ENCODE measurements around the gene NHLH1.

Gene NHLH1

DNA sequence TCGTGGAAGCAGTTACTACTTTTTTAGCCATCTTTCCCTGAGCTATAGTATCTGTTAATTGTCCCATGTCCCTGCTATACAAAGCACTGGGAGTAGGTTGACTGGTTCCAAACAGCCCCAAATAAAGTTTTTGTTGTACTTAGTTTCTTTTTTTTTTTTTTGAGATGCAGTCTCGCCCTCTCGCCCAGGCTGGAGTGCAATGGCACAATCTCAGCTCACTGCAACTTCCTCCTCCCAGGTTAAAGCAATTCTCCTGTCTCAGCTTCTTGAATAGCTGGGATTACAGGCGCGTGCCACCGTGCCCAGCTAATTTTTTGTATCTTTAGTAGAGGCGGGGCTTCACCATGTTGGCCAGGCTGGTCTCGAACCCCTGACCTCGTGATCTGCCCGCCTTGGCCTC is 20.4 kb upstream of the NHLH1 start:
- Histone ChIP-seq H3K4me3 (replicated peaks; ENCODE audit: insufficient read depth, low read length) (no peak overlapping the region), H3K27ac (replicated peaks) (peak overlapping the region; percentile 73), H3K27me3 (ENCODE audit: insufficient read depth, poor library complexity, severe bottlenecking) (no peaks in the 10 kb centered on the region)
- TF ChIP-seq GABPA (IDR thresholded peaks at IDR 0.05; ENCODE audit: low read depth), result no peak
- TF ChIP-seq POLR2AphosphoS5 (IDR thresholded peaks at IDR 0.05; ENCODE audit: low read depth), result no peak
- TF ChIP-seq, protein P1, sequence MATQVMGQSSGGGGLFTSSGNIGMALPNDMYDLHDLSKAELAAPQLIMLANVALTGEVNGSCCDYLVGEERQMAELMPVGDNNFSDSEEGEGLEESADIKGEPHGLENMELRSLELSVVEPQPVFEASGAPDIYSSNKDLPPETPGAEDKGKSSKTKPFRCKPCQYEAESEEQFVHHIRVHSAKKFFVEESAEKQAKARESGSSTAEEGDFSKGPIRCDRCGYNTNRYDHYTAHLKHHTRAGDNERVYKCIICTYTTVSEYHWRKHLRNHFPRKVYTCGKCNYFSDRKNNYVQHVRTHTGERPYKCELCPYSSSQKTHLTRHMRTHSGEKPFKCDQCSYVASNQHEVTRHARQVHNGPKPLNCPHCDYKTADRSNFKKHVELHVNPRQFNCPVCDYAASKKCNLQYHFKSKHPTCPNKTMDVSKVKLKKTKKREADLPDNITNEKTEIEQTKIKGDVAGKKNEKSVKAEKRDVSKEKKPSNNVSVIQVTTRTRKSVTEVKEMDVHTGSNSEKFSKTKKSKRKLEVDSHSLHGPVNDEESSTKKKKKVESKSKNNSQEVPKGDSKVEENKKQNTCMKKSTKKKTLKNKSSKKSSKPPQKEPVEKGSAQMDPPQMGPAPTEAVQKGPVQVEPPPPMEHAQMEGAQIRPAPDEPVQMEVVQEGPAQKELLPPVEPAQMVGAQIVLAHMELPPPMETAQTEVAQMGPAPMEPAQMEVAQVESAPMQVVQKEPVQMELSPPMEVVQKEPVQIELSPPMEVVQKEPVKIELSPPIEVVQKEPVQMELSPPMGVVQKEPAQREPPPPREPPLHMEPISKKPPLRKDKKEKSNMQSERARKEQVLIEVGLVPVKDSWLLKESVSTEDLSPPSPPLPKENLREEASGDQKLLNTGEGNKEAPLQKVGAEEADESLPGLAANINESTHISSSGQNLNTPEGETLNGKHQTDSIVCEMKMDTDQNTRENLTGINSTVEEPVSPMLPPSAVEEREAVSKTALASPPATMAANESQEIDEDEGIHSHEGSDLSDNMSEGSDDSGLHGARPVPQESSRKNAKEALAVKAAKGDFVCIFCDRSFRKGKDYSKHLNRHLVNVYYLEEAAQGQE (IDR thresholded peaks at IDR 0.05; ENCODE audit: insufficient replicate concordance, low read depth), result no peak
- no peak for TF ChIP-seq SPI1 (IDR thresholded peaks at IDR 0.05; ENCODE audit: borderline replicate concordance, low read depth)
- no peak for TF ChIP-seq CTCF (IDR thresholded peaks at IDR 0.05; ENCODE audit: insufficient read depth, low read length)
- DNase-seq (ENCODE audit: low read depth in 1 of 2, low spot score in 1 of 2), result peak in 1 of 2 experiments; percentile 70

DNA sequence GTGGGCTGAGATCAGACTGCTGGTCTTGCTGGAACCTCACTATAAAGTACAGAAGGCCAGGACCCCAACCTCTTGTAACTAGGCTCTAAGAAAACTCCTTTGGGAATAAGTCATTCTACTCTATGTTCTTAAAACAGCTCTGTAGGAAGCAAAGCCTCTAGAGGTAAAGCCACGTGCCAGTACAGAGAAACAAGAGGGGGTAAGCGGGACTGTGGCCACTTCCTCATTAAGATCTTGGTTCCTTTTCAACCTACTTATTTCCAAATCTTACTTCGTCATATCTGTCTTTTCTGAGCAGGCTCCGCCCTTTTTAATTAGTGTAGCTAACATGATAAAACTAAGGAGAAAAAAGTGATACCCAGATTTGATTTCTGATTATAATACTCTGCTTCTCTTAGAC is 19.9 kb upstream of the NHLH1 start:
- Histone ChIP-seq H3K27ac (replicated peaks) (peak overlapping the region; percentile 73), H3K27me3 (ENCODE audit: insufficient read depth, poor library complexity, severe bottlenecking) (no peaks in the 10 kb centered on the region), H3K4me3 (replicated peaks; ENCODE audit: insufficient read depth, low read length) (no peak overlapping the region)
- peak; percentile 74 to 86 for DNase-seq (ENCODE audit: low read depth in 1 of 2, low spot score in 1 of 2)
- TF ChIP-seq SPI1 (IDR thresholded peaks at IDR 0.05; ENCODE audit: borderline replicate concordance, low read depth) (peak; percentile 98), GABPA (IDR thresholded peaks at IDR 0.05; ENCODE audit: low read depth) (no peak), POLR2AphosphoS5 (IDR thresholded peaks at IDR 0.05; ENCODE audit: low read depth) (no peak)

DNA sequence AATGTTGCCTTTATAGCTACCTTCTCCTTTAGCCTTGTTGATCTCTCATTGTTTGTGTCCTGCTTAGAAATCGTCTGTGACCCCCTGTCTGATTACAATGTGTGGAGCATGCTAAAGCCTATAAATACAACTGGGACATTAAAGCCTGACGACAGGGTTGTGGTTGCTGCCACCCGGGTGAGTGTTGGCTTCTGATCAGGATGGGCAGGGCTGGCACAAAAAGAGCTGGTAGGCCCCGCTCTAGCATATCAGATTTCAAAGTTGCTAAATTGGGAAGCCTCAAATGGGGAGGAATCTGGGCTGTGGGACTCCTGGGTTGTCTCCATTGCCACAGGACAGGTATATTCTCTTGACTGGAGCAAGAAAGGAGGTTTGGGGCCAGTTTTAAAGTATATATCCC is 15.2 kb upstream of the NHLH1 start:
- TF ChIP-seq, protein P1 (IDR thresholded peaks at IDR 0.05; ENCODE audit: insufficient replicate concordance, low read depth), result no peak
- no peak for TF ChIP-seq CTCF (IDR thresholded peaks at IDR 0.05; ENCODE audit: insufficient read depth, low read length)
- TF ChIP-seq SPI1 (IDR thresholded peaks at IDR 0.05; ENCODE audit: borderline replicate concordance, low read depth), result no peak
- no peak for TF ChIP-seq POLR2AphosphoS5 (IDR thresholded peaks at IDR 0.05; ENCODE audit: low read depth)
- no peak for TF ChIP-seq GABPA (IDR thresholded peaks at IDR 0.05; ENCODE audit: low read depth)
- no peak for DNase-seq (ENCODE audit: low read depth in 1 of 2, low spot score in 1 of 2)
- H3K27me3 ChIP-seq (ENCODE audit: insufficient read depth, poor library complexity, severe bottlenecking), result no peaks in the 10 kb centered on the region

GRCh38 chr1:160352555-160352954 is 14.3 kb upstream of the NHLH1 start:
- no peak overlapping the region for H3K4me3 ChIP-seq (replicated peaks; ENCODE audit: insufficient read depth, low read length)
- TF ChIP-seq GABPA (IDR thresholded peaks at IDR 0.05; ENCODE audit: low read depth), result no peak
- no peak for TF ChIP-seq CTCF (IDR thresholded peaks at IDR 0.05; ENCODE audit: insufficient read depth, low read length)
- no peak for TF ChIP-seq SPI1 (IDR thresholded peaks at IDR 0.05; ENCODE audit: borderline replicate concordance, low read depth)
- TF ChIP-seq POLR2AphosphoS5 (IDR thresholded peaks at IDR 0.05; ENCODE audit: low read depth), result no peak
- TF ChIP-seq, protein P1 (IDR thresholded peaks at IDR 0.05; ENCODE audit: insufficient replicate concordance, low read depth), result no peak
- no peaks in the 10 kb centered on the region for H3K27me3 ChIP-seq (ENCODE audit: insufficient read depth, poor library complexity, severe bottlenecking)
- H3K27ac ChIP-seq (replicated peaks), result no peak overlapping the region
- no peak for DNase-seq (ENCODE audit: low read depth in 1 of 2, low spot score in 1 of 2)

More for the DNA sequence above, 15.2 kb upstream of the NHLH1 start:
- no peak overlapping the region for H3K4me3 ChIP-seq (replicated peaks; ENCODE audit: insufficient read depth, low read length)
- H3K27ac ChIP-seq (replicated peaks), result no peak overlapping the region

Data from HL-60 (cell line).